IMR-90 (cell line): ENCODE measurements around the gene PIP4K2A. TPM values are rescaled to one million over a fixed set of nuclear protein-coding genes. Genes with fewer than 3 reads are reported as not detected.

Experiments used
- ATAC-seq: fragments of 200-7000 bp; cut with Tn5 transposase; 2 replicates; pipeline ENCODE4 v1.9.1; 2020; ENCODE audit warnings: low read depth, mild to moderate bottlenecking, moderate library complexity
- BruUV-seq: library from RNA; stranded (reverse); fragments of 400-500 nt; replicated peaks from 2 replicates; lab custom pipeline; 2021; lab: Mats Ljungman, UMichigan
- CTCF ChIA-PET: fragments of 300-600 bp; formaldehyde crosslinking; extraction: SDS; loops from one replicate; lab custom pipeline; 2021; ENCODE audit warnings: antibody characterized with exemption; lab: Yijun Ruan, JAX
- POLR2A ChIA-PET: fragments of 300-600 bp; sonication (Branson Sonifier 250); formaldehyde crosslinking; loops from one replicate; lab custom pipeline; 2022; ENCODE audit warnings: antibody characterized with exemption; ENCODE audit not compliant: unreplicated experiment; lab: Charles Lee
- DNase-seq: peaks from one replicate; pipeline ENCODE4 v3.0.0; 2013
- H2AFZ ChIP-seq: replicated peaks from 2 replicates; pipeline ENCODE3; 2013; ENCODE audit warnings: low read length, mild to moderate bottlenecking; ENCODE audit not compliant: poor library complexity
- H2AK5ac ChIP-seq: 2 replicates; pipeline ENCODE4 v1.6.1; 2013; ENCODE audit warnings: low read depth, low read length, inconsistent platforms
- H2AK9ac ChIP-seq: replicated peaks from 2 replicates; pipeline ENCODE3; 2013; ENCODE audit warnings: mild to moderate bottlenecking, low read depth, low read length, moderate library complexity; ENCODE audit not compliant: poor library complexity
- H2BK120ac ChIP-seq: 2 replicates; pipeline ENCODE4 v1.6.1; 2013; ENCODE audit warnings: low read depth, low read length, inconsistent platforms
- H2BK15ac ChIP-seq: 3 replicates; pipeline ENCODE4 v1.6.1; 2013; ENCODE audit warnings: low read depth, low read length, inconsistent platforms
- H2BK20ac ChIP-seq: 2 replicates; pipeline ENCODE4 v1.6.1; 2013; ENCODE audit warnings: low read depth, mild to moderate bottlenecking, inconsistent platforms, low read length, moderate library complexity
- H2BK5ac ChIP-seq: 2 replicates; pipeline ENCODE4 v1.6.1; 2013; ENCODE audit warnings: mild to moderate bottlenecking, low read depth, low read length, inconsistent platforms; ENCODE audit not compliant: poor library complexity, severe bottlenecking
- H3K14ac ChIP-seq: replicated peaks from 2 replicates; pipeline ENCODE4 v1.6.1; 2013; ENCODE audit warnings: low read depth, low read length, inconsistent platforms
- H3K18ac ChIP-seq: 2 replicates; pipeline ENCODE4 v1.6.1; 2013; ENCODE audit warnings: low read depth, low read length, control low read depth
- H3K23ac ChIP-seq: 2 replicates; pipeline ENCODE4 v1.6.1; 2013; ENCODE audit warnings: low read depth, low read length, inconsistent platforms
- H3K27ac ChIP-seq: 2 replicates; pipeline ENCODE4 v1.5.1; 2013; ENCODE audit warnings: mild to moderate bottlenecking, control low read depth, low read length; ENCODE audit not compliant: insufficient read depth
- H3K27me3 ChIP-seq: 2 replicates; pipeline ENCODE4 v1.6.1; 2013; ENCODE audit warnings: low read length; ENCODE audit not compliant: control insufficient read depth, insufficient read depth
- H3K36me3 ChIP-seq: 2 replicates; pipeline ENCODE4 v1.6.1; 2013; ENCODE audit warnings: low read length, mixed read lengths; ENCODE audit not compliant: control insufficient read depth, insufficient read depth
- H3K4ac ChIP-seq: 2 replicates; pipeline ENCODE4 v1.6.1; 2013; ENCODE audit warnings: low read depth, low read length, inconsistent platforms
- H3K4me1 ChIP-seq: 2 replicates; pipeline ENCODE4 v1.6.1; 2013; ENCODE audit warnings: low read length, mixed read lengths; ENCODE audit not compliant: control insufficient read depth, insufficient read depth
- H3K4me2 ChIP-seq: 2 replicates; pipeline ENCODE4 v1.6.1; 2013; ENCODE audit warnings: low read depth, mild to moderate bottlenecking, control low read depth, low read length, moderate library complexity
- H3K4me3 ChIP-seq: 2 replicates; pipeline ENCODE4 v1.5.1; 2013; ENCODE audit warnings: low read depth, mild to moderate bottlenecking, control low read depth, low read length, moderate library complexity; ENCODE audit not compliant: insufficient read depth
- H3K56ac ChIP-seq: 2 replicates; pipeline ENCODE4 v1.6.1; 2013; ENCODE audit warnings: low read length, inconsistent platforms; ENCODE audit not compliant: insufficient read depth; ENCODE audit errors: extremely low read depth
- H3K79me1 ChIP-seq, 2 experiments: 2 replicates each; pipeline ENCODE4 v1.6.1; 2013; ENCODE audit warnings: low read length in 2 of 2, inconsistent platforms in 1 of 2, low read depth in 1 of 2
- H3K9ac ChIP-seq: 2 replicates; pipeline ENCODE4 v1.6.1; 2013; ENCODE audit warnings: low read depth, low read length, control low read depth
- H3K9me1 ChIP-seq: 2 replicates; pipeline ENCODE4 v1.6.1; 2013; ENCODE audit warnings: low read length, inconsistent platforms; ENCODE audit not compliant: insufficient read depth
- H3K9me3 ChIP-seq: 2 replicates; pipeline ENCODE4 v1.6.1; 2013; ENCODE audit warnings: low read length; ENCODE audit not compliant: control insufficient read depth, insufficient read depth
- H4K20me1 ChIP-seq: 2 replicates; pipeline ENCODE4 v1.6.1; 2013; ENCODE audit warnings: low read length, inconsistent platforms; ENCODE audit not compliant: insufficient read depth
- H4K5ac ChIP-seq: 2 replicates; pipeline ENCODE4 v1.6.1; 2013; ENCODE audit warnings: mild to moderate bottlenecking, low read depth, low read length, control low read depth
- H4K8ac ChIP-seq, 2 experiments: 2 replicates each; pipeline ENCODE4 v1.6.1; 2013; ENCODE audit warnings: low read depth in 2 of 2, low read length in 2 of 2, control low read depth in 1 of 2, inconsistent platforms in 1 of 2
- H4K91ac ChIP-seq: 2 replicates; pipeline ENCODE4 v1.6.1; 2013; ENCODE audit warnings: low read depth, low read length, inconsistent platforms; ENCODE audit not compliant: insufficient read depth
- BHLHE40 ChIP-seq: fragments of 150-350 bp; IDR thresholded peaks from 2 replicates; pipeline ENCODE4 v1.6.1; 2016; ENCODE audit warnings: mild to moderate bottlenecking, low read depth, low read length
- CEBPB ChIP-seq: IDR thresholded peaks from 2 replicates; pipeline ENCODE4 v1.6.1; 2012; ENCODE audit warnings: low read depth, low read length, improper control_type of control experiment
- CHD1 ChIP-seq: IDR thresholded peaks from 2 replicates; pipeline ENCODE4 v1.6.1; 2012; ENCODE audit warnings: low read depth, low read length, improper control_type of control experiment
- FOS ChIP-seq: fragments of 150-350 bp; IDR thresholded peaks from 2 replicates; pipeline ENCODE4 v1.6.1; 2016; ENCODE audit warnings: low read depth, low read length
- MAFK ChIP-seq: IDR thresholded peaks from 2 replicates; pipeline ENCODE4 v1.6.1; 2012; ENCODE audit warnings: low read depth, low read length, improper control_type of control experiment
- MAZ ChIP-seq: IDR thresholded peaks from 2 replicates; pipeline ENCODE4 v1.6.1; 2012; ENCODE audit warnings: low read depth, mild to moderate bottlenecking, low read length, improper control_type of control experiment, moderate library complexity, borderline replicate concordance
- MXI1 ChIP-seq: IDR thresholded peaks from 2 replicates; pipeline ENCODE4 v1.6.1; 2012; ENCODE audit warnings: low read depth, mild to moderate bottlenecking, low read length, moderate library complexity, borderline replicate concordance
- NFE2L2 ChIP-seq: fragments of 150-350 bp; IDR thresholded peaks from 2 replicates; pipeline ENCODE4 v1.6.1; 2016; ENCODE audit warnings: low read depth, mild to moderate bottlenecking, low read length
- POLR2A ChIP-seq: IDR thresholded peaks from 2 replicates; pipeline ENCODE4 v1.6.1; 2012; ENCODE audit warnings: mild to moderate bottlenecking, low read depth, low read length
- RAD21 ChIP-seq: IDR thresholded peaks from 2 replicates; pipeline ENCODE4 v1.6.1; 2012; ENCODE audit warnings: low read length, improper control_type of control experiment
- RCOR1 ChIP-seq: IDR thresholded peaks from 2 replicates; pipeline ENCODE4 v1.6.1; 2012; ENCODE audit warnings: mild to moderate bottlenecking, low read length, improper control_type of control experiment; ENCODE audit not compliant: insufficient replicate concordance
- RFX5 ChIP-seq: IDR thresholded peaks from 2 replicates; pipeline ENCODE4 v1.8.0; 2012; ENCODE audit warnings: low read depth, mild to moderate bottlenecking, low read length, moderate library complexity
- SMC3 ChIP-seq: fragments of 150-350 bp; IDR thresholded peaks from 2 replicates; pipeline ENCODE4 v1.6.1; 2016; ENCODE audit warnings: low read depth, mild to moderate bottlenecking, antibody characterized with exemption, low read length, moderate library complexity
- WGBS, 2 experiments: methylation state at CpG; one replicate each; pipeline versions ENCODE4 v1.1.5 to v1.1.7; 2013; ENCODE audit warnings: missing lambda C conversion rate in 2 of 2; ENCODE audit not compliant: insufficient read length in 1 of 2; ENCODE audit errors: extremely low coverage in 2 of 2; 5-methylcytosine and 5-hydroxymethylcytosine counted together
- dilution Hi-C: fragments of 300-500 bp; cut with HindIII; formaldehyde crosslinking; loops from one replicate; pipeline ENCODE4 v1.14.3; 2018; ENCODE audit warnings: low sequenced_read_pairs; ENCODE audit not compliant: unreplicated experiment
- in situ Hi-C: fragments of 300-500 bp; cut with MboI; formaldehyde crosslinking; loops from 3 replicates; pipeline ENCODE4 v1.14.3; 2019; ENCODE audit warnings: low sequenced_read_pairs, inconsistent platforms, mixed read lengths
- intact Hi-C: fragments of 100-400 bp; cut with micrococcal nuclease; formaldehyde crosslinking; loops from 2 replicates; pipeline ENCODE4 v1.10.0; 2022
- polyA plus RNA-seq, 3 experiments: library from polyadenylated mRNA; depleted of rRNA; stranded (reverse); fragments of >200 nt; gene quantifications; 2 replicates each; pipeline ENCODE4 v1.2.3, GENCODE V29; 2012; ENCODE audit warnings: low replicate concordance in 1 of 3
- total RNA-seq: library from RNA; depleted of rRNA; stranded (reverse); fragments of >200 nt; gene quantifications from 2 replicates; pipeline ENCODE4 v1.2.3, GENCODE V29; 2012
- TF ChIP-seq, protein P1 (sequence below): fragments of 150-350 bp; IDR thresholded peaks from 2 replicates; pipeline ENCODE4 v1.6.1; 2017; ENCODE audit warnings: mild to moderate bottlenecking, antibody characterized with exemption, low read length, low read depth
- TF ChIP-seq, protein P2 (sequence below): fragments of 150-350 bp; IDR thresholded peaks from 2 replicates; pipeline ENCODE4 v1.6.1; 2016; ENCODE audit warnings: low read depth, mild to moderate bottlenecking, low read length, moderate library complexity, borderline replicate concordance
- TF ChIP-seq, protein P3 (sequence below): conservative IDR thresholded peaks from 2 replicates; pipeline ENCODE4 v1.5.1; 2012; ENCODE audit warnings: mild to moderate bottlenecking, low read depth, low read length, improper control_type of control experiment

The PIP4K2A gene
- total and polyA plus RNA-seq, 2 of the 4 experiments (the other 2 are of a cell fraction), result 9.8 to 18.1 TPM

DNA sequence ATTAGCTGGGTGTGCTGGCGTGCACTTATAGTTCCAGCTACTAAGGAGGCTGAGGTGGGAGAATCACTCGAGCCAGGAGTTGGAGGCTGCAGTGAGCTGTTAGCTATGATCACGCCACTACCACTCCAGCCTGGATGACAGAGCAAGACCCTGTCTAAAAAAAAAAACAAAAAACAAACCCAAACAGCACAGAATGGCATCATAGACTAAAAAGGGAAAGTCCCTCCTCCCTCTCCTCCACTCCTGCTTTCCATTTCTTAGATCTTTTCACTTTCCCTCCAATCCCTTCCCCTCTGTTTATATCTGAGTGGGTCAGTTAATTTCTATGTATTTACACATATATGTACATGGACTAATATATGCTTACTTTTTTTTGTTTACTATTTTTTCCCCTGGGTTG lies 10.4 kb upstream of the PIP4K2A start:
- Histone ChIP-seq H2AK9ac (no peak overlapping the region), H3K23ac (no peak overlapping the region), H2BK20ac (no peak overlapping the region), H2AK5ac (no peak overlapping the region), H2BK120ac (no peak overlapping the region), H3K9ac (no peak overlapping the region), H3K36me3 (no peaks in the 10 kb centered on the region), H3K4me3 (no peak overlapping the region), H3K18ac (no peak overlapping the region), H4K5ac (no peak overlapping the region), H2BK15ac (no peak overlapping the region), H3K4me2 (no peak overlapping the region), H3K4me1 (no peaks in the 10 kb centered on the region), H4K20me1 (no peaks in the 10 kb centered on the region), H3K14ac (no peak overlapping the region), H2AFZ (no peak overlapping the region), H3K9me3 (no peaks in the 10 kb centered on the region), H3K27me3 (peaks cover 17% of the 10 kb centered on the region), H4K8ac (no peak overlapping the region), H4K91ac (no peak overlapping the region), H2BK5ac (no peak overlapping the region), H3K27ac (no peak overlapping the region), H3K79me1 (no peaks in the 10 kb centered on the region), H3K56ac (no peak overlapping the region), H3K9me1 (no peaks in the 10 kb centered on the region), H3K4ac (no peak overlapping the region)
- TF ChIP-seq POLR2A (no peak), MAZ (no peak), BHLHE40 (no peak), CEBPB (no peak), RFX5 (no peak), NFE2L2 (no peak), FOS (no peak), SMC3 (no peak), RAD21 (no peak), MAFK (no peak), MXI1 (no peak), RCOR1 (no peak), CHD1 (no peak)
- TF ChIP-seq, protein P1, sequence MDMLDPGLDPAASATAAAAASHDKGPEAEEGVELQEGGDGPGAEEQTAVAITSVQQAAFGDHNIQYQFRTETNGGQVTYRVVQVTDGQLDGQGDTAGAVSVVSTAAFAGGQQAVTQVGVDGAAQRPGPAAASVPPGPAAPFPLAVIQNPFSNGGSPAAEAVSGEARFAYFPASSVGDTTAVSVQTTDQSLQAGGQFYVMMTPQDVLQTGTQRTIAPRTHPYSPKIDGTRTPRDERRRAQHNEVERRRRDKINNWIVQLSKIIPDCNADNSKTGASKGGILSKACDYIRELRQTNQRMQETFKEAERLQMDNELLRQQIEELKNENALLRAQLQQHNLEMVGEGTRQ, result no peak
- TF ChIP-seq, protein P2, sequence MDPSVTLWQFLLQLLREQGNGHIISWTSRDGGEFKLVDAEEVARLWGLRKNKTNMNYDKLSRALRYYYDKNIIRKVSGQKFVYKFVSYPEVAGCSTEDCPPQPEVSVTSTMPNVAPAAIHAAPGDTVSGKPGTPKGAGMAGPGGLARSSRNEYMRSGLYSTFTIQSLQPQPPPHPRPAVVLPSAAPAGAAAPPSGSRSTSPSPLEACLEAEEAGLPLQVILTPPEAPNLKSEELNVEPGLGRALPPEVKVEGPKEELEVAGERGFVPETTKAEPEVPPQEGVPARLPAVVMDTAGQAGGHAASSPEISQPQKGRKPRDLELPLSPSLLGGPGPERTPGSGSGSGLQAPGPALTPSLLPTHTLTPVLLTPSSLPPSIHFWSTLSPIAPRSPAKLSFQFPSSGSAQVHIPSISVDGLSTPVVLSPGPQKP, result no peak
- TF ChIP-seq, protein P3, sequence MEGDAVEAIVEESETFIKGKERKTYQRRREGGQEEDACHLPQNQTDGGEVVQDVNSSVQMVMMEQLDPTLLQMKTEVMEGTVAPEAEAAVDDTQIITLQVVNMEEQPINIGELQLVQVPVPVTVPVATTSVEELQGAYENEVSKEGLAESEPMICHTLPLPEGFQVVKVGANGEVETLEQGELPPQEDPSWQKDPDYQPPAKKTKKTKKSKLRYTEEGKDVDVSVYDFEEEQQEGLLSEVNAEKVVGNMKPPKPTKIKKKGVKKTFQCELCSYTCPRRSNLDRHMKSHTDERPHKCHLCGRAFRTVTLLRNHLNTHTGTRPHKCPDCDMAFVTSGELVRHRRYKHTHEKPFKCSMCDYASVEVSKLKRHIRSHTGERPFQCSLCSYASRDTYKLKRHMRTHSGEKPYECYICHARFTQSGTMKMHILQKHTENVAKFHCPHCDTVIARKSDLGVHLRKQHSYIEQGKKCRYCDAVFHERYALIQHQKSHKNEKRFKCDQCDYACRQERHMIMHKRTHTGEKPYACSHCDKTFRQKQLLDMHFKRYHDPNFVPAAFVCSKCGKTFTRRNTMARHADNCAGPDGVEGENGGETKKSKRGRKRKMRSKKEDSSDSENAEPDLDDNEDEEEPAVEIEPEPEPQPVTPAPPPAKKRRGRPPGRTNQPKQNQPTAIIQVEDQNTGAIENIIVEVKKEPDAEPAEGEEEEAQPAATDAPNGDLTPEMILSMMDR, result no peak
- in situ Hi-C loops, result no loop called here
- WGBS, 2 experiments, result no CpG with 5 or more reads among the region's 3 CpGs
- intact Hi-C loops, result no loop called here
- CTCF ChIA-PET, result interaction anchor here (0.5 to 0.6 kb wide), 2 partner anchors 15 to 231 kb away, joined by 3 to 4 read pairs; no protein-coding TSS in a partner anchor
- dilution Hi-C loops, result no loop called here
- no peak for ATAC-seq
- DNase-seq, result no peak
- POLR2A ChIA-PET, result no interaction called here
- BruUV-seq, result no TSS peak
